ENCODE data around the gene IL19.
"Not testable (repeated sequence)": the region's sequence is repeated elsewhere in the genome, so short reads cannot be mapped to it uniquely, and the experiment has no call there.

IL19 gene

GRCh38 chr1:206847337-206847834, 76.8 kb downstream of the IL19 start:
- no peaks in the 10 kb centered on the region for H3K36me3 ChIP-seq (replicated peaks; ENCODE audit: low read depth, low read length)
- H3K27me3 ChIP-seq (ENCODE audit: low read depth, low read length), result peaks cover 27% of the 10 kb centered on the region
- no peaks in the 10 kb centered on the region for H3K79me2 ChIP-seq (ENCODE audit: low read length)
- no peaks in the 10 kb centered on the region for H4K20me1 ChIP-seq (ENCODE audit: insufficient read depth, low read length)
- H3K4me1 ChIP-seq (ENCODE audit: low read length), result no peaks in the 10 kb centered on the region
- no peak overlapping the region for H3K27ac ChIP-seq (ENCODE audit: low read length)
- H3K4me2 ChIP-seq (ENCODE audit: low read length), result no peak overlapping the region
- no peaks in the 10 kb centered on the region for H3K9me3 ChIP-seq (ENCODE audit: insufficient read depth, low read length)
- TF ChIP-seq EZH2phosphoT487 (IDR thresholded peaks at IDR 0.05; ENCODE audit: low read depth) (no peak), CTCF (IDR thresholded peaks at IDR 0.05; ENCODE audit: low read depth, low read length) (no peak)
- no peak overlapping the region for H3K4me3 ChIP-seq (ENCODE audit: low read length)
- H3K9ac ChIP-seq (ENCODE audit: low read length), result no peak overlapping the region
- H2AFZ ChIP-seq (ENCODE audit: low read depth, low read length), result no peak overlapping the region

DNA sequence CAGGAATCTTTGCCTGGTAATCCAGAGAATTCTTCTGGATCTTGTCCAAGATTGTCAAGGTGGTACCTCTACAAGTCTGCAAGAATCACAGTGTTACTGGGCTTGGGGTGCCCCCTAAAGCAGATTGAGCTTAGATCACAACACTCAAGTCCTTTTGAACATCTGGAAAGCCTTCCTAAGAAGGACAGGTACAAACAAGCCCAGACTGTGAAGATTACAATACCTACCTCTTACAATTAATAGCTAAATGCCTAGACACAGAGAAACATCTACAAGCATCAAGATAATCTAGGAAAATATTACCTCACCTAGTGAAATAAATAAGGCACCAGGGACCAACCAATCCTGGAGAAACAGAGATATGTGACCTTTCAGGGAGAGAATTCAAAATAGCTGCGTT, 77.4 kb downstream of the IL19 start:
- H4K20me1 ChIP-seq (ENCODE audit: insufficient read depth, low read length), result no peaks in the 10 kb centered on the region
- H3K27ac ChIP-seq (ENCODE audit: low read length), result no peak overlapping the region
- no peak overlapping the region for H2AFZ ChIP-seq (ENCODE audit: low read depth, low read length)
- H3K4me1 ChIP-seq (ENCODE audit: low read length), result no peaks in the 10 kb centered on the region
- TF ChIP-seq EZH2phosphoT487 (IDR thresholded peaks at IDR 0.05; ENCODE audit: low read depth) (no peak), CTCF (IDR thresholded peaks at IDR 0.05; ENCODE audit: low read depth, low read length) (no peak)
- no peaks in the 10 kb centered on the region for H3K9me3 ChIP-seq (ENCODE audit: insufficient read depth, low read length)
- H3K9ac ChIP-seq (ENCODE audit: low read length), result no peak overlapping the region
- H3K27me3 ChIP-seq (ENCODE audit: low read depth, low read length), result peaks cover 31% of the 10 kb centered on the region
- H3K4me2 ChIP-seq (ENCODE audit: low read length), result no peak overlapping the region
- no peaks in the 10 kb centered on the region for H3K79me2 ChIP-seq (ENCODE audit: low read length)
- H3K4me3 ChIP-seq (ENCODE audit: low read length), result no peak overlapping the region
- no peaks in the 10 kb centered on the region for H3K36me3 ChIP-seq (replicated peaks; ENCODE audit: low read depth, low read length)

DNA sequence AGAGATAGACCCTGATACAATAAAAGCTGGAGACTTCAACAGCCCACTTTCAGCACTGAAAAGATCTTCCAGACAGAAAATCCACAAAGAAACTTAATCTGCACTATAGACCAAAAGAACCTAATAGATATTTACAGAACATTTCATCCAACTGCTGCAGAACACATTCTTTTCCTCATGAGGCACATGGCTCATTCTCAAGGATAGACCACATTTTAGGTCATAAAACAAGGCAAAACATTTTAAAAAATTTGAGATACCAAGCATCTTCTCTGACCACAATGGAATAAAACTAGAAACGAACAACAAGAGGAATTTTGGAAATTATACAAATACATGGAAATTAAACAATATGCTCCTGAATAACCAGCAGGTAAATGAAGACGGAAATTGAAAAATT, 79.8 kb downstream of the IL19 start:
- Histone ChIP-seq H3K36me3 (replicated peaks; ENCODE audit: low read depth, low read length) (no peaks in the 10 kb centered on the region), H3K9me3 (ENCODE audit: insufficient read depth, low read length) (no peaks in the 10 kb centered on the region), H4K20me1 (ENCODE audit: insufficient read depth, low read length) (no peaks in the 10 kb centered on the region), H3K79me2 (ENCODE audit: low read length) (no peaks in the 10 kb centered on the region), H3K27ac (ENCODE audit: low read length) (no peak overlapping the region), H3K4me2 (ENCODE audit: low read length) (no peak overlapping the region), H3K9ac (ENCODE audit: low read length) (no peak overlapping the region), H3K27me3 (ENCODE audit: low read depth, low read length) (peaks cover 41% of the 10 kb centered on the region), H3K4me1 (ENCODE audit: low read length) (no peaks in the 10 kb centered on the region), H2AFZ (ENCODE audit: low read depth, low read length) (no peak overlapping the region), H3K4me3 (ENCODE audit: low read length) (no peak overlapping the region)
- TF ChIP-seq EZH2phosphoT487 (IDR thresholded peaks at IDR 0.05; ENCODE audit: low read depth) (no peak), CTCF (IDR thresholded peaks at IDR 0.05; ENCODE audit: low read depth, low read length) (no peak)

DNA sequence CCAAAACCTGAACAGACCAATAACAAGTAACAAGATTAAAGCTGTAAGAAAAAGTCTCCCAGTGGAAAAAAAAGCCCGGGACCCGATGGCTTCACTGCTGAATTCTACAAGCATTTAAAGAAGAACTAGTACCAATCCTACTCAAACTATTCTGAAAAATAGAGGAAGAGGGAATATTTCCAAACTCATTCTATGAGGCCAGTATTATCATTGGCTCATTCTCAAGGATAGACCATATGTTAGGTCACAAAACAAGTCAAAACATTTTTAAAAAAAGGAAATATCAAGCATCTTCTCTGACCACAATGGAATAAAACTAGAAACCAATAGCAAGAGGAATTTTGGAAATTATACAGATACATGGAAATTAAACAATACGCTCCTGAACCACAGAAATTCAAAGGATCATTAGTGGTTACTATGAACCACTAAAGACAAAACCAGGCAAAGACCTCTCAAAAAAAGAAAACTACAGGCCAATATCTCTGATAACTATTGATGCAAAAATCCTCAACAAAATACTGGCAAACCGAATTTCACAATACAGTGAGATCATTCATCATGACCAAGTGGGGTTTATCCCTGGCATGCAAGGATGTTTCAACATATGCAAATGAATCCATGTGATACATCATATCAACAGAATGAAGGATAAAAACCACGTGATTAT, 80.9 kb downstream of the IL19 start:
- Histone ChIP-seq H3K4me3 (ENCODE audit: low read length) (no peak overlapping the region), H3K27ac (ENCODE audit: low read length) (no peak overlapping the region), H3K36me3 (replicated peaks; ENCODE audit: low read depth, low read length) (no peaks in the 10 kb centered on the region), H4K20me1 (ENCODE audit: insufficient read depth, low read length) (no peaks in the 10 kb centered on the region), H3K79me2 (ENCODE audit: low read length) (no peaks in the 10 kb centered on the region), H3K4me1 (ENCODE audit: low read length) (no peaks in the 10 kb centered on the region), H3K9ac (ENCODE audit: low read length) (no peak overlapping the region), H3K4me2 (ENCODE audit: low read length) (no peak overlapping the region), H3K27me3 (ENCODE audit: low read depth, low read length) (peaks cover 41% of the 10 kb centered on the region), H3K9me3 (ENCODE audit: insufficient read depth, low read length) (no peaks in the 10 kb centered on the region), H2AFZ (ENCODE audit: low read depth, low read length) (no peak overlapping the region)
- TF ChIP-seq EZH2phosphoT487 (IDR thresholded peaks at IDR 0.05; ENCODE audit: low read depth), result no peak
- TF ChIP-seq CTCF (IDR thresholded peaks at IDR 0.05; ENCODE audit: low read depth, low read length), result no peak

DNA sequence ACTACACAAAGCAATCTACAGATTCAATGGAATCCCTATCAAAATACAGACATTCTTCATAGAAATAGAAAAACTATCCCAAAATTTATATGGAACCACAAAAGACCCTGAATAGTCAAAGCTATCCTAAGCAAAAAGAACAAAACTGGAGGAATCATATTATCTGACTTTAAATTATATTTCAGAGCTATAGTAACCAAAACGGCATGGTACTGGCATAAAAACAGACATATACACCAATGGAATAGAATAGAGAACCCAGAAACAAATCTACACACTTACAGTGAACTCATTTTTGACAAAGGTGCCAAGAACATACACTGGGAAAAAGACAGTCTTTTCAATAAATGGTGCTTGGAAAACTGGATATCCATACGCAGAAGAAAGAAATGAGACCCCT, 82.1 kb downstream of the IL19 start:
- H3K36me3 ChIP-seq (replicated peaks; ENCODE audit: low read depth, low read length); H3K4me2 ChIP-seq (ENCODE audit: low read length); H2AFZ ChIP-seq (ENCODE audit: low read depth, low read length); H3K79me2 ChIP-seq (ENCODE audit: low read length); H3K9ac ChIP-seq (ENCODE audit: low read length); H4K20me1 ChIP-seq (ENCODE audit: insufficient read depth, low read length); H3K9me3 ChIP-seq (ENCODE audit: insufficient read depth, low read length); H3K4me3 ChIP-seq (ENCODE audit: low read length); H3K27ac ChIP-seq (ENCODE audit: low read length); H3K4me1 ChIP-seq (ENCODE audit: low read length): not testable (repeated sequence)
- peaks cover 41% of the 10 kb centered on the region for H3K27me3 ChIP-seq (ENCODE audit: low read depth, low read length)

- H3K4me3 ChIP-seq (ENCODE audit: low read length); H3K4me2 ChIP-seq (ENCODE audit: low read length); H3K27ac ChIP-seq (ENCODE audit: low read length); H3K9ac ChIP-seq (ENCODE audit: low read length); H3K79me2 ChIP-seq (ENCODE audit: low read length); H3K9me3 ChIP-seq (ENCODE audit: insufficient read depth, low read length); H3K36me3 ChIP-seq (replicated peaks; ENCODE audit: low read depth, low read length); H3K4me1 ChIP-seq (ENCODE audit: low read length); H2AFZ ChIP-seq (ENCODE audit: low read depth, low read length); H4K20me1 ChIP-seq (ENCODE audit: insufficient read depth, low read length): not testable (repeated sequence)
- peaks cover 41% of the 10 kb centered on the region for H3K27me3 ChIP-seq (ENCODE audit: low read depth, low read length)
Measured at GRCh38 chr1:206853696-206854095, 83.1 kb downstream of the IL19 start.
